ENCODE results near the gene CST7.
"Not testable (repeated sequence)": the region's sequence is repeated elsewhere in the genome, so short reads cannot be mapped to it uniquely, and the experiment has no call there.

DNA sequence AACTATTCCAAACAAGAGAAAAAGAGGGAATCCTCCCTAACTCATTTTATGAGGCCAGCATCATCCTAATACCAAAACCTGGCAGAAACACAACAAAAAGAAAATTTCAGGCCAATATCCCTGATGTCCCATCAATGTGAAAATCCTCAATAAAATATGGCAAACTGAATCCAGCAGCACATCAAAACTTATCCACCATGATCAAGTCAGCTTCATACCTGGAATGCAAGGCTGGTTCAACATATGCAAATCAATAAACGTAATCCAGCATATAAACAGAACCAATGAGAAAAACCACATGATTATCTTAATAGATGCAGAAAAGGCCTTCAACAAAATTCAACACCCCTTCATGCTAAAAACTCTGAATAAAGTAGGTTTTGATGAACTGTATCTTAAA is 2.7 kb upstream of the CST7 start:
- not testable (repeated sequence) for TF ChIP-seq ZNF274 (IDR thresholded peaks at IDR 0.05; ENCODE audit: low read depth, low read length); YY1 (IDR thresholded peaks at IDR 0.05; ENCODE audit: insufficient read depth, insufficient read length); SUZ12 (IDR thresholded peaks at IDR 0.05; ENCODE audit: extremely low read depth, insufficient read depth, insufficient read length)

Measured in NT2/D1 (cell line).